CD4-positive, CD25-positive, alpha-beta regulatory T cell (primary cell): Measurements from ENCODE around the gene ESYT2. TPM values are rescaled to one million over a fixed set of nuclear protein-coding genes. Genes with fewer than 3 reads are reported as not detected.

ENCODE experiments used
- ATAC-seq, 2 donors: fragments of 150-1000 bp; cut with Tn5 transposase; one replicate each; pipeline ENCODE4 v1.10.0; 2021; ENCODE audit warnings: low read depth in 2 of 2, moderate number of reproducible peaks in 2 of 2, moderate library complexity in 1 of 2
- DNase-seq, 3 donors: peaks; one replicate each; pipeline versions ENCODE4 v3.0.0 to v3.0.0-alpha.2; 2012 to 2022; ENCODE audit warnings: mixed read lengths in 1 of 3
- H3K27ac ChIP-seq: one replicate; pipeline ENCODE4 v1.7.0; 2013; ENCODE audit warnings: mild to moderate bottlenecking, low read length; ENCODE audit not compliant: insufficient read depth, poor library complexity, severe bottlenecking
- H3K27me3 ChIP-seq: one replicate; pipeline ENCODE4 v1.7.0; 2013; ENCODE audit warnings: low read length; ENCODE audit not compliant: control insufficient read depth, insufficient read depth
- H3K36me3 ChIP-seq: one replicate; pipeline ENCODE4 v1.7.0; 2013; ENCODE audit warnings: mild to moderate bottlenecking, low read length, moderate library complexity; ENCODE audit not compliant: control insufficient read depth, insufficient read depth
- H3K4me1 ChIP-seq: 2 replicates; pipeline ENCODE4 v1.7.0; 2013; ENCODE audit warnings: mild to moderate bottlenecking, low read length; ENCODE audit not compliant: insufficient read depth, control insufficient read depth, poor library complexity, severe bottlenecking
- H3K4me3 ChIP-seq: one replicate; pipeline ENCODE4 v1.7.0; 2013; ENCODE audit warnings: low read depth, mild to moderate bottlenecking, low read length, moderate library complexity
- H3K9me3 ChIP-seq, 2 experiments: 1 replicate in 1 of 2; 2 replicates in 1 of 2; pipeline ENCODE4 v1.7.0; 2013; ENCODE audit warnings: low read length in 2 of 2, mild to moderate bottlenecking in 1 of 2, moderate library complexity in 1 of 2; ENCODE audit not compliant: control insufficient read depth in 2 of 2
- H3K27ac Mint-ChIP-seq, 3 donors: one replicate each; pipeline ENCODE4 v1.8.0; 2020 to 2022; ENCODE audit warnings: mild to moderate bottlenecking in 3 of 3, mixed read lengths in 3 of 3, moderate library complexity in 2 of 3
- H3K27me3 Mint-ChIP-seq: one replicate; pipeline ENCODE4 v1.8.0; 2022; ENCODE audit warnings: mild to moderate bottlenecking, mixed read lengths
- H3K36me3 Mint-ChIP-seq: one replicate; pipeline ENCODE4 v1.8.0; 2020; ENCODE audit warnings: mixed read lengths
- H3K4me1 Mint-ChIP-seq, 4 donors: one replicate each; pipeline ENCODE4 v1.8.0; 2020 to 2022; ENCODE audit warnings: mixed read lengths in 4 of 4, mild to moderate bottlenecking in 1 of 4
- H3K4me3 Mint-ChIP-seq, 4 donors: one replicate each; pipeline ENCODE4 v1.8.0; 2020 to 2022; ENCODE audit warnings: mild to moderate bottlenecking in 4 of 4, mixed read lengths in 4 of 4, moderate library complexity in 3 of 4
- H3K9me3 Mint-ChIP-seq, 7 donors: one replicate each; pipeline ENCODE4 v1.8.0; 2020 to 2022; ENCODE audit warnings: mixed read lengths in 7 of 7, mild to moderate bottlenecking in 3 of 7, moderate library complexity in 2 of 7
- polyA plus RNA-seq, 4 donors: library from polyadenylated mRNA; unstranded; fragments of 300-500 nt; fragmentation: Illumina TruSeq; gene quantifications; one replicate each; pipeline ENCODE4 v1.2.3, GENCODE V29; 2021
- total RNA-seq: library from RNA; stranded (reverse); gene quantifications from one replicate; pipeline ENCODE4 v1.2.3, GENCODE V29; 2022

The ESYT2 gene
- total and polyA plus RNA-seq, 5 donors from 2014 or later = 55.3 to 115 (median 71.4) TPM

GRCh38 chr7:158723266-158723665 is 106.0 kb downstream of the ESYT2 start:
- Histone ChIP-seq H3K36me3 (no peaks in the 10 kb centered on the region), H3K4me1 (no peaks in the 10 kb centered on the region), H3K27me3 (peaks cover 2% of the 10 kb centered on the region), H3K9me3 (no peaks in the 10 kb centered on the region), H3K27ac (no peak overlapping the region), H3K4me3 (no peak overlapping the region)
- no peak for DNase-seq
- Mint-ChIP-seq H3K27ac (peak overlapping the region in 1 of 3 donors; percentile 9), H3K4me3 (no peak overlapping the region), H3K27me3 (peaks cover 6% of the 10 kb centered on the region), H3K9me3 (no peaks in the 10 kb centered on the region), H3K36me3 (no peaks in the 10 kb centered on the region), H3K4me1 (peaks cover 0 to 5% (median 3%) of the 10 kb centered on the region in 4 donors)
- no peak for ATAC-seq

GRCh38 chr7:158722574-158723237 is 106.6 kb downstream of the ESYT2 start:
- Histone ChIP-seq H3K9me3 (no peaks in the 10 kb centered on the region), H3K36me3 (no peaks in the 10 kb centered on the region), H3K4me1 (no peaks in the 10 kb centered on the region), H3K4me3 (no peak overlapping the region), H3K27me3 (peaks cover 2% of the 10 kb centered on the region), H3K27ac (no peak overlapping the region)
- ATAC-seq = peak in 1 of 2 donors; percentile 15
- Mint-ChIP-seq H3K27me3 (peaks cover 10% of the 10 kb centered on the region), H3K36me3 (no peaks in the 10 kb centered on the region), H3K4me3 (no peak overlapping the region), H3K27ac (peak overlapping the region in 1 of 3 donors; percentile 9), H3K9me3 (no peaks in the 10 kb centered on the region), H3K4me1 (peaks cover 0 to 5% (median 1%) of the 10 kb centered on the region in 4 donors)
- DNase-seq = no peak

- peaks cover 22% of the 10 kb centered on the region for H3K27me3 Mint-ChIP-seq
Observed at GRCh38 chr7:158720112-158720511, 109.2 kb downstream of the ESYT2 start.

GRCh38 chr7:158716802-158717201 is 112.5 kb downstream of the ESYT2 start:
- Mint-ChIP-seq H3K36me3 (no peaks in the 10 kb centered on the region), H3K4me1 (peaks cover 0 to 5% (median 0%) of the 10 kb centered on the region in 4 donors), H3K9me3 (peaks cover 0 to 4% (median 0%) of the 10 kb centered on the region in 7 donors), H3K27me3 (peaks cover 22% of the 10 kb centered on the region), H3K27ac (no peak overlapping the region), H3K4me3 (no peak overlapping the region)
- no peak for ATAC-seq
- Histone ChIP-seq H3K4me1 (no peaks in the 10 kb centered on the region), H3K4me3 (no peak overlapping the region), H3K27me3 (peaks cover 4% of the 10 kb centered on the region), H3K27ac (no peak overlapping the region), H3K9me3 (no peaks in the 10 kb centered on the region), H3K36me3 (no peaks in the 10 kb centered on the region)
- no peak for DNase-seq

More at GRCh38 chr7:158720112-158720511, 109.2 kb downstream of the ESYT2 start:
- H3K27ac ChIP-seq = no peak overlapping the region
- H3K36me3 Mint-ChIP-seq = no peaks in the 10 kb centered on the region
- ATAC-seq (no peak), DNase-seq (no peak)
- H3K4me1 Mint-ChIP-seq = peaks cover 0 to 5% (median 1%) of the 10 kb centered on the region in 4 donors
- no peaks in the 10 kb centered on the region for H3K36me3 ChIP-seq
- peaks cover 4% of the 10 kb centered on the region for H3K27me3 ChIP-seq
- no peaks in the 10 kb centered on the region for H3K4me1 ChIP-seq
- H3K4me3 ChIP-seq = no peak overlapping the region
- no peak overlapping the region for H3K27ac Mint-ChIP-seq
- H3K9me3 ChIP-seq = no peaks in the 10 kb centered on the region
- H3K4me3 Mint-ChIP-seq = no peak overlapping the region
- no peaks in the 10 kb centered on the region for H3K9me3 Mint-ChIP-seq

- H3K4me1 ChIP-seq = peaks cover 3% of the 10 kb centered on the region
- no peaks in the 10 kb centered on the region for H3K9me3 ChIP-seq
- Mint-ChIP-seq H3K4me3 (peak overlapping the region in 1 of 4 donors; percentile 81), H3K4me1 (peaks cover 5 to 22% (median 11%) of the 10 kb centered on the region in 4 donors), H3K27me3 (peaks cover 5% of the 10 kb centered on the region), H3K9me3 (peaks cover 0 to 4% (median 0%) of the 10 kb centered on the region in 7 donors), H3K27ac (no peak overlapping the region), H3K36me3 (no peaks in the 10 kb centered on the region)
- ATAC-seq = peak; percentile 48 to 52
- no peaks in the 10 kb centered on the region for H3K27me3 ChIP-seq
- H3K27ac ChIP-seq = no peak overlapping the region
- H3K36me3 ChIP-seq = no peaks in the 10 kb centered on the region
- peak in 2 of 3 donors; percentile 33 to 77 for DNase-seq
- no peak overlapping the region for H3K4me3 ChIP-seq
Observed at GRCh38 chr7:158710651-158711102, 118.6 kb downstream of the ESYT2 start.

GRCh38 chr7:158707610-158708009 is 121.7 kb downstream of the ESYT2 start:
- DNase-seq (no peak), ATAC-seq (no peak)
- no peaks in the 10 kb centered on the region for H3K27me3 ChIP-seq
- peaks cover 20% of the 10 kb centered on the region for H3K4me1 ChIP-seq
- Mint-ChIP-seq H3K27ac (no peak overlapping the region), H3K27me3 (peaks cover 5% of the 10 kb centered on the region), H3K36me3 (no peaks in the 10 kb centered on the region), H3K4me1 (peaks cover 9 to 40% (median 24%) of the 10 kb centered on the region in 4 donors), H3K4me3 (peak overlapping the region in 1 of 4 donors; percentile 79), H3K9me3 (peaks cover 0 to 4% (median 0%) of the 10 kb centered on the region in 7 donors)
- no peaks in the 10 kb centered on the region for H3K36me3 ChIP-seq
- no peak overlapping the region for H3K27ac ChIP-seq
- H3K4me3 ChIP-seq = no peak overlapping the region
- no peaks in the 10 kb centered on the region for H3K9me3 ChIP-seq

- H3K27ac ChIP-seq = no peak overlapping the region
- H3K27me3 ChIP-seq = no peaks in the 10 kb centered on the region
- H3K4me1 ChIP-seq = peaks cover 20% of the 10 kb centered on the region
- DNase-seq (no peak), ATAC-seq (no peak)
- peak overlapping the region in 2 of 3 donors; percentile 33 to 46 for H3K27ac Mint-ChIP-seq
- H3K4me3 Mint-ChIP-seq = peak overlapping the region; percentile 74 to 99 (median 90)
- peaks cover 0 to 2% (median 0%) of the 10 kb centered on the region in 7 donors for H3K9me3 Mint-ChIP-seq
- no peaks in the 10 kb centered on the region for H3K9me3 ChIP-seq
- H3K27me3 Mint-ChIP-seq = peaks cover 5% of the 10 kb centered on the region
- H3K36me3 Mint-ChIP-seq = no peaks in the 10 kb centered on the region
- H3K4me1 Mint-ChIP-seq = peaks cover 9 to 38% (median 25%) of the 10 kb centered on the region in 4 donors
- no peak overlapping the region for H3K4me3 ChIP-seq
- no peaks in the 10 kb centered on the region for H3K36me3 ChIP-seq
Observed at GRCh38 chr7:158706710-158707590, 122.4 kb downstream of the ESYT2 start.
